ENCODE results near the gene RBFOX2. TPM values are rescaled to one million over a fixed set of nuclear protein-coding genes. Genes with fewer than 3 reads are reported as not detected.
A peak's percentile ranks its signal among the peaks of the same experiment; 100 is the strongest.

Gene RBFOX2
- total RNA-seq, 1 donor from 2014 or later, result 147 TPM

DNA sequence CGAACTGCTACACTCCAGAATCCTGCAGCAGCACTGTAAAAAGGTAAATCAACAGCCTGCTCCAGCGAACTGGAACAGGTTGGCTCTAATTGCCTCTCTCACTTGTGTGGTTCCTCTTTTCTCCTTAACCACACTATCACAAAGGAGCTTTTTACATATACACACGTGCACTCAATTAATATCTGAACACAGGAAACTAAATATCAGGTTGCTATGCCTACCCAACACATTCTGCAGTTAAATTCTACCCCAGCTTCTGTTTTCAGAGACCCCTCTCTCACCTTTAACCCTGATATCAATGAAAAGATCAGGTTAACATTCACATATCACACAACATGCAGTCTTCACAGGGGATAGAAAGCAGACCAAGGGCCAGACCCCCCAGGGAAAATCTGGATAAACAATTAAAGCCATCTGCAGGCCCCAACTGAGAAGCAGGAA is 11.0 kb downstream of the RBFOX2 start:
- peaks cover 60% of the 10 kb centered on the region for H3K4me1 Mint-ChIP-seq (ENCODE audit: low read depth)
- H3K36me3 Mint-ChIP-seq (ENCODE audit: low read depth), result peaks cover 3% of the 10 kb centered on the region
- H3K27me3 Mint-ChIP-seq (ENCODE audit: low read depth), result no peaks in the 10 kb centered on the region
- H3K9me3 Mint-ChIP-seq (ENCODE audit: low read depth), result no peaks in the 10 kb centered on the region
- TF ChIP-seq, protein P1, sequence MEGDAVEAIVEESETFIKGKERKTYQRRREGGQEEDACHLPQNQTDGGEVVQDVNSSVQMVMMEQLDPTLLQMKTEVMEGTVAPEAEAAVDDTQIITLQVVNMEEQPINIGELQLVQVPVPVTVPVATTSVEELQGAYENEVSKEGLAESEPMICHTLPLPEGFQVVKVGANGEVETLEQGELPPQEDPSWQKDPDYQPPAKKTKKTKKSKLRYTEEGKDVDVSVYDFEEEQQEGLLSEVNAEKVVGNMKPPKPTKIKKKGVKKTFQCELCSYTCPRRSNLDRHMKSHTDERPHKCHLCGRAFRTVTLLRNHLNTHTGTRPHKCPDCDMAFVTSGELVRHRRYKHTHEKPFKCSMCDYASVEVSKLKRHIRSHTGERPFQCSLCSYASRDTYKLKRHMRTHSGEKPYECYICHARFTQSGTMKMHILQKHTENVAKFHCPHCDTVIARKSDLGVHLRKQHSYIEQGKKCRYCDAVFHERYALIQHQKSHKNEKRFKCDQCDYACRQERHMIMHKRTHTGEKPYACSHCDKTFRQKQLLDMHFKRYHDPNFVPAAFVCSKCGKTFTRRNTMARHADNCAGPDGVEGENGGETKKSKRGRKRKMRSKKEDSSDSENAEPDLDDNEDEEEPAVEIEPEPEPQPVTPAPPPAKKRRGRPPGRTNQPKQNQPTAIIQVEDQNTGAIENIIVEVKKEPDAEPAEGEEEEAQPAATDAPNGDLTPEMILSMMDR (IDR thresholded peaks at IDR 0.05), result no peak
- no peak overlapping the region for H3K4me3 Mint-ChIP-seq (ENCODE audit: unreplicated experiment)
- H3K27ac Mint-ChIP-seq (ENCODE audit: unreplicated experiment), result peak overlapping the region; percentile 25
- DNase-seq (ENCODE audit: low spot score), result no peak

DNA sequence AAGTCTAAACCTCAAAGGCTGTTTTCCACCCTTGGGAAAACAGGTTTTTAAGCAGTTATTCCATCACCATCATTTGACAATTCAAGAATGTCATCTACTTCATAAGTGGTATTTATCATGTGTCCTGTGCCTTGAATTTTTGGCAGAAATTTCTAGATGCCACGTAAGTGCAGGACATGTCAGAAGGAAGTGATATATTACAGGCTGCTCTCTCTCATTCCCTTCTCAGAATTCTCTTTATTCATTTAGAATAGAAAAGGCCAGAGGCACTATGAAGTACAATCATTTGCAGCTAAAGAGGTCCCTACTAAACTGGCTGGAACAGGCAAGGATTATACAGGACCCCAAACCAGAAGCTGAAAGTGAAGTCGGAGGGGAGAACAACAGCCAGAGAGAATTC is 11.9 kb downstream of the RBFOX2 start:
- H3K27ac Mint-ChIP-seq (ENCODE audit: unreplicated experiment), result peak overlapping the region; percentile 71
- peaks cover 56% of the 10 kb centered on the region for H3K4me1 Mint-ChIP-seq (ENCODE audit: low read depth)
- DNase-seq (ENCODE audit: low spot score), result no peak
- H3K9me3 Mint-ChIP-seq (ENCODE audit: low read depth), result no peaks in the 10 kb centered on the region
- H3K27me3 Mint-ChIP-seq (ENCODE audit: low read depth), result no peaks in the 10 kb centered on the region
- TF ChIP-seq, protein P1 (IDR thresholded peaks at IDR 0.05), result no peak
- peaks cover 3% of the 10 kb centered on the region for H3K36me3 Mint-ChIP-seq (ENCODE audit: low read depth)
- no peak overlapping the region for H3K4me3 Mint-ChIP-seq (ENCODE audit: unreplicated experiment)

DNA sequence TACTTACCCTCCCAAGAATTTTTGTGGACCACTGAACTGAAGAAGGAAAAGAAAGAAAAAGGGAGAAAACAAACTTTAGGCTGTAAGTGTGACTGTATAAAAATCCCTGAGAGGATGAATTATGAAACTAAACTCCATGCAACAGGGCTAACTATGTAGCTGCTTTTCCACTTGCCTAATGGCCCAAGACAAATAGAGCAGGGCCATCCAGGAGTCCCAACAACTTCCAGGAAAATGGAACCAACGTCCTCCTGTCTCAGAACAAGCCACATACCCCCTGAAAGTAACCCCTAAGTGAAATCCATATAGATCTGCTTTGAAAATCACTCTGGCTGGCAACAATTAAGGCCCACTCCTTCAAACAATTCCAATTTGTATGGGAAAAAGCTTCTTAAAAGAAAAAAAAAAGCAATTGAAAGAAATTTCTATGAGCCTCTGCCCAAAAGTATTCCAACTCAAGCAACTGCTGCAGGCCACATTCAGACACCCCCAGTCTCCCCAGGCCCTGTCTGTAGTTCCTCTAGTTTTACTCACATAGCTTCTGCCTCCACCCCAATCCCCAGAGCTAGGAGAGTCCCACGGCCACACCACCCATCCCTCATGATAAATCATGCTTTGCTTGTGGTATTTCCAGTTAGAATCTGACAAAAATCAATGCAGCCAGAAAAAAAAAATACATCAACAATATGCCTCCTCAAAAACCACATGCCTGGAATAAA is 12.7 kb downstream of the RBFOX2 start:
- Mint-ChIP-seq H3K4me3 (ENCODE audit: unreplicated experiment) (no peak overlapping the region), H3K36me3 (ENCODE audit: low read depth) (peaks cover 3% of the 10 kb centered on the region), H3K4me1 (ENCODE audit: low read depth) (peaks cover 56% of the 10 kb centered on the region), H3K27me3 (ENCODE audit: low read depth) (no peaks in the 10 kb centered on the region), H3K9me3 (ENCODE audit: low read depth) (no peaks in the 10 kb centered on the region), H3K27ac (ENCODE audit: unreplicated experiment) (peak overlapping the region; percentile 71)
- TF ChIP-seq, protein P1 (IDR thresholded peaks at IDR 0.05), result no peak
- DNase-seq (ENCODE audit: low spot score), result no peak

DNA sequence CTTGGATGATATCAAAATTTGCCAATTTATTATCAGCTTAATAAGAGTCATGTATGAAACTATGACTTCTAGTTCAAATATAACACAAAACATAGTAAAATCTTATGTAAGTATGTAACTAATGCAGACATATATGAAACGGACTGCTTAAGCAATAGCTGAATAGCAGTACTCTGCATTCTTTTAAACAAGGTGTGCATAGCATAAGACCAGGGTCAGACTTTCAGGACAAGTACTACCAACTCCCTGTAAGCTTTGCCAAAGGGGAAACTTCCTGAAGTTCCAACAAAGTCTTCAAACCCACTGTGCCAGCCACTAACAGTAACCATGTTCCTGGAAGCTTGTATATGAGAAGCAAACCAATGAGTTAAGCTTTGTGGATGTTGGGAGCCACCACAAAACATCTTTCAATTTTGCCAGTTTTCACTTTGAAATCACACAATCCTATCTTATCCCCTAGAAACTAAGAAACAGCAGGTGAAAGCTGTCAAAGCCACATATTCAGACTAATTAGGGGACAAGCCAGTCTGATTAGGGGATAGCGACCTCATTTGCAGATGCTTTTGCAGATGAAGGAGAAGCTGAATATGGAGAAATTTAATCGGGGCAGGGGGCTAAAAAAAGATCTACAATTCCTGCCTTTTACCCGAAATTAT is 13.3 kb downstream of the RBFOX2 start:
- TF ChIP-seq, protein P1 (IDR thresholded peaks at IDR 0.05), result no peak
- peaks cover 63% of the 10 kb centered on the region for H3K4me1 Mint-ChIP-seq (ENCODE audit: low read depth)
- H3K27me3 Mint-ChIP-seq (ENCODE audit: low read depth), result no peaks in the 10 kb centered on the region
- H3K9me3 Mint-ChIP-seq (ENCODE audit: low read depth), result no peaks in the 10 kb centered on the region
- DNase-seq (ENCODE audit: low spot score), result no peak
- H3K4me3 Mint-ChIP-seq (ENCODE audit: unreplicated experiment), result no peak overlapping the region
- H3K36me3 Mint-ChIP-seq (ENCODE audit: low read depth), result peaks cover 3% of the 10 kb centered on the region
- peak overlapping the region; percentile 64 for H3K27ac Mint-ChIP-seq (ENCODE audit: unreplicated experiment)

DNA sequence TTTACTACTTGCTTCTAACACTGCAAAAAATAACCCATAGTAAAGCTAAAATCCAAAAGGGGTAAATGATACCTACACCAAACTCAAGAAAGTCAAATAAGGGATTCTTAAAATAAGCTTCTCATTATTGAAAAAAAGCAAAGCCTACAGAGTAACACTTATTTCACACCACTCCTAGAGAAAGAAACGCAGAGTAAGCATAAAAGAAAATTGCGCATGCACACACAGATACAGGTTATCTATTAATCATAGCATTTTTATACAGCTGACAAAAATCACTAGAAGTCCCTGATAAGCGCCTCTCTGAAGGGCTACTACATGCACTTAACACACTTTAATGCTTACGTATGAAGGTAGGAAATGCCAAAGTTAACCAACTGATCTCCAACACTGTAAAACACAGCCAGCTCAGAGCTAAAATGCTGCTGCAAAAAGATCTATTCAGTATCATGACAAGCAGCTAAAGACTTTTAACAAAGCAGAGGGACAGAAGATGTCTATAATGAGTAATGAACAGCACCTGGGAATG is 14.0 kb downstream of the RBFOX2 start:
- H3K36me3 Mint-ChIP-seq (ENCODE audit: low read depth), result peaks cover 3% of the 10 kb centered on the region
- H3K27me3 Mint-ChIP-seq (ENCODE audit: low read depth), result no peaks in the 10 kb centered on the region
- no peak for DNase-seq (ENCODE audit: low spot score)
- TF ChIP-seq, protein P1 (IDR thresholded peaks at IDR 0.05), result no peak
- no peak overlapping the region for H3K4me3 Mint-ChIP-seq (ENCODE audit: unreplicated experiment)
- H3K4me1 Mint-ChIP-seq (ENCODE audit: low read depth), result peaks cover 70% of the 10 kb centered on the region
- no peak overlapping the region for H3K27ac Mint-ChIP-seq (ENCODE audit: unreplicated experiment)
- H3K9me3 Mint-ChIP-seq (ENCODE audit: low read depth), result no peaks in the 10 kb centered on the region

Measured in chondrocyte (in vitro differentiated cells).